Stimulated activated CD8-positive, alpha-beta memory T cell treated with anti-CD3 and anti-CD28 coated beads, Interleukin-2, amount 100 ng/mL, for 48 hours (primary cell): ENCODE data around the gene DSTN.

Source experiments
- DNase-seq, 2 donors: peaks; one replicate each; pipeline ENCODE4 v3.0.0-alpha.2; 2020; ENCODE audit warnings: low read depth in 2 of 2

Gene DSTN

DNA sequence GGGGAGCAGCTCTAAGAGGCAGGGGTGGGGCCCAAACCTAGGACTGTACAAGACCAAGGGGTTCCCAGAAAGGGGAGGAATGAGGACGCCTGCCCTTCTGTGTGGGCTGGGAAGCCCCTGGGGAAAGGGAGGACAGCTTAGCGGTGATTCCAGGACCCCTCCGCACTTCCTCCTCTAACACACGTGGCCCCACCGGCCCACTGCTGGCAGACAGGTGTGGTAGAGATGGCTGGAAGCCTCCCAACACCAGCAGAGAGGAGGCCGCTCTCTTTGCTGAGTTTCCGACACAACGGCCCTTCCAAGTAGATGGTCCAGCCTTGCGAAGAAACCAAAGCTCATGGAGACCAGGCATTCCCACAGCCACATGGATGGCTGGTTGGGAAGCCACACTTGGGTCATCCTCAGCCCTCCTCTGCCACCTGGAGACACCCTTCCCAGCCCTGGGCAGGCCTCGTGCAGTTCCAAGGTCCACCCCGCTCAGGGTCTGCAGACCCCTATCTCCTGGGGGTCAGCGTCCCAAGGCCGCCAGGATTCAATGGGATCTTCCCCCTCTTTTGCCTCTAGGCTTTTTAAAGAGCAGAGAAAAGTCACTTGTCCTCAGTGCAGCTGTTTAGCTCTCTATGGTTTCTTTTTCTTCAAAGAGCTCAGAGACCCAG lies 68.2 kb downstream of the DSTN start:
- DNase-seq = no peak

DNA sequence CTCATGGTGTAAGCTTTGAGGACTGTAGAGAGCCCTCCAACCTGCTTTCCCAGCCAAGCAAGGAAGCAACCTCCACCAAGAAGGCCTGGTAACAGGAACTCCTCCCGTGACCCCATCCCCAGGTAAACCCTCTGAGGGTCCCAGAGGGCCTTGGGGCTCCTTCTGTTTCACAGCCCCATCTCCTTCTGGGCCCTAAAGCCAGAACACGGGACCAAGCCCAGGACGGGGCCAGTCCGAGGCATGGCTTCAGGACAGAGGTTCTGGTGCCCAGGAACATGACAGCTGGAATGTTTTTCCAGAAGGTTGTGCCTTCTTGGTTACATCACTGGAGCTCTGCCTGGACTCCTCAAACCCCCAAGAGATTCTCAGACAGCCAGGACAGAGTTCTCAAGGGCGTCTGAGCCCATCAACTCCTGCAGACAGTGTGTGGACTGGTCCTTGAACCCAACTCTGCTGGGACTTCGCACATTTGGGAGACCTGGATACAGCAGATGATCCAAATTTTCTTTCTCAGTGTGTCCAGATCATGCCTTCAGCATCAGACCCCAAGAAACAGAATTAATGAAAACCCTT lies 69.0 kb downstream of the DSTN start:
- no peak for DNase-seq

DNA sequence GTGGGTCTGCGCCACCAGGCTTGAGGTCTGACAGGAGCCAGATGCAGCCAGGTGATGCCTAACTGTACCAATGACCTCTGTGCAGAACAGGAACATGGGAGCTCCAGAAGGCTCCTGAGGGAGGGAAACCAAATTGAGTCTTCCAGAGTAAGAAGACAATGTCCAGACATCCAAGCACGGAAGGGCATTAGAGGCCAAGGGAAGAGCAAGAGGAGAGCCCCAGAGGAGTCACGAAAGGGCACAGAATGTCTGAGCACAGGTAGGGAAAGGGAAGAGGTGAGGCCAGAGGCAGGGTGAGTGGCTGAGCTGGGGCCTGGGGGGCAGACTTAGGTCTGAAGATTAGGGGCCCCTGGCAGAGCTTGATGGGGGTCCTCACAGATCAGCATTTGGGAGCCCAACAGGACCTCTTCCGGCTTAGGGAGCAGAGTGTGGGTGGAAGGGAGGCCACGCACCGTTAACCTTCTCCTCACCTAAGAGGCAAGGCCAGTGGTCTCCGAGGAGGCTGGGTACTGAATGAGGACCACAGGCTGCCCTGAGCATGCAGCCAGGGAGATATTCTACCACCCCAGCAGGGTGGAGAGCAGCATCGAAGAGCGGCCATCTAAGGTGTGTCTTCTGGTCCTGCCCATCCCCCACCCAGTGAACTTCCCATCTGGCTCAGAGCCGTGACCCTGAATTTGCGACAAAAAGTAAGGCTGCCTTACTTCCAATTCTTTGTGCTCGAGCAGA lies 70.4 kb downstream of the DSTN start:
- no peak for DNase-seq

DNA sequence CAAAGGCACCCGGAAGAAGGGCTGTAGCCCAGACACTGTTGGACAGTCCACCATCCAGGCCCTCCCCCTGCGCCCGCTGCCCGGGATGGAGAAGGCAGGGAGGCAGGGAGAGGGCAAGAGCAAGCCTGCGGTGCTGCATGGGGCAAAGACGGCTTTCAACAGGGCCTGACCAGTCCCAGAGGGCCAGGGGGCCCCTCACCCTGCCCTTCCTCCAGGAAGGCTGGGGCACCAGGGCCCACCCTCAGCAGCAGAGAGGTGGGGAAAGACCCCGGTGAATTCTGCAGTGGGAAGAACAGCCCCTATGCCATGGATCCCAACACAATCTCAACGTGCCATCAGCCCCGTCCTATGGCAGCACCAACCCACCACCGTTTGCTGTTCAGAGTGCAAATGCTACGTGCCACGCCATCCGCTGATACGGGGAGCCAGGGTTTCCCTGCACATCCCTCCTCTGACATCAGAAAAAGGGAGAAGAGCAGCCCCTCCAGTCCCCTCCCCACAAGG lies 71.1 kb downstream of the DSTN start:
- no peak for DNase-seq

DNA sequence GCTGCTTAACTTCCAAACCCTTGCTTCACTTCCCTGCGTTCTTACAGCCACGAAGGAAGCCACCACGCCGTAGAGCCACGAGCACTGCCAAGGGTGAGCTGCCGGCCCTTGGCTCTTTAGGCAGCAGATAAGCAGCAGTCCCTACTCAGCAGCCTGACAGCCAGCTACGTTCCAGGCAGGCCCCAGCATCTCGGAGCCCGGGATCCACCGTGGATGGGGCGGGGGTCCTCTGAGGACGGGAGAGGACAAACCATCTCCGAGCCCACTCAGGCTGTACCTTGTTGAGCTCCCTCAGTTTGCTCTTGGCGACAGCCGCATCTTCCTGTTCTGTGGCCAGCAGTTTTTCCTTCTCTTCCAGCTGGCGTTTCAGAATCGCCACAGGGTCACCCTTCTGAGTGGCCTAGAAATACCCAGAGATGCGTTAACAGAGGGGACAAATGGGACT lies 71.7 kb downstream of the DSTN start:
- no peak for DNase-seq

DNA sequence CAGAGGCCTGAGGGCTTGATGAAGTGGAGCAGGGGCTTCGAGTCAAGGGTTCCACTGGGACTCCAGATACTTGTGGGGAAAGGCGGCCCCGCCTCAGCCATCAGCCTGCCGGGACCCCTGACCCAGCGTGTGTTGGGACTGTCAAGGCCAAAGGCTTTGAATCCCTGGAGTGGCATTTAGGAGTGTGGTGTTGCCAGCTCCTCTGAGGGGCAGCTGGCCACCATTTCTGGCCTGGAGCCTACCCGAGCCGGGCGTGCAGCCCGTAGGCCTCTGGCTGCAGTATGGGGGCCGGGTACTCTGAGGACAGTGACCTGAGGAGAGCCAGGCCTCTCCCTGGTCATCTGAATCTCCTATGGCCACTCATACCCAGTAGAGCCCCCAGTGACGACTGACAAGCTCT lies 72.1 kb downstream of the DSTN start:
- DNase-seq = no peak

DNA sequence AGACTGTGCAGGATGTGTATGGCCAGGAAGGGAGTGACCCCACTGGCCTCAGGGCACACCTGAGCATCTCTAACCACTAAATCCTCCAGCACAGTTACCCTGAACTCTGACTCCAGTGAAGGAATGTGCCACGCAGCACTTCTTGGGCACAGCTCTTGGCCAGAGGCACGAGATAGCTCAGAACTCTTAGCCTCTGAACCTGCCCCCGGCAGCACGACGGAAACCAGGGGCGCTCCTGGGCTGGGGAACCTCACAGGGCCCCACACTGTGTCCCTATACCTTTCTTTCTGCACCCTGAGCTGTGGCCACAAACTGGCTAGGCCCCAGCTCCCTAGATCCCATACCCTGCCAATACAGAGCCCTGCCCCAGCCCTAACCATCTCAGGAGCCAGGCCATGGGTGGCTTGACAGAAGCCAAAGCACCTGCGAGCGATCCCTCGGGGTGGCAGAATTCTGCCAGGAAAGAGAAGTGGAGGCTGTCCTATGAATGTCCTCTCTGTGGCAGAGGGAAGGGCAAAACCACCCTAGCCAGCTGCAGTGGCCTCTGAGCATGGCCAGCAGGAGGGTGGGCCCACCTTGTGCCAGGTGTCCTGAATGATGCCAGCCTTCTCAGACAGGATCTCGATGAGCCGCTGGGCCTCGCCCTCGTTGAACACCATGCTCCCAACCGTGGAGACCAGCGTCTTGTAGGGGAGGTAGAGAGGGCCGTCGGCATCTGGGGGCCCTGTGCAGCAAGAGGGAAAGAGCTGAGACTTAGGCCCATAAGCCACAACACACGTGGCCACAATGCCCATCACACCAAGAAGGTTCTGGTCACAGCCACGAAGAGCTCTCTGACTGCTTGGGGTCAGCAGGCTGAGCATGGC lies 72.8 kb downstream of the DSTN start:
- no peak for DNase-seq

DNA sequence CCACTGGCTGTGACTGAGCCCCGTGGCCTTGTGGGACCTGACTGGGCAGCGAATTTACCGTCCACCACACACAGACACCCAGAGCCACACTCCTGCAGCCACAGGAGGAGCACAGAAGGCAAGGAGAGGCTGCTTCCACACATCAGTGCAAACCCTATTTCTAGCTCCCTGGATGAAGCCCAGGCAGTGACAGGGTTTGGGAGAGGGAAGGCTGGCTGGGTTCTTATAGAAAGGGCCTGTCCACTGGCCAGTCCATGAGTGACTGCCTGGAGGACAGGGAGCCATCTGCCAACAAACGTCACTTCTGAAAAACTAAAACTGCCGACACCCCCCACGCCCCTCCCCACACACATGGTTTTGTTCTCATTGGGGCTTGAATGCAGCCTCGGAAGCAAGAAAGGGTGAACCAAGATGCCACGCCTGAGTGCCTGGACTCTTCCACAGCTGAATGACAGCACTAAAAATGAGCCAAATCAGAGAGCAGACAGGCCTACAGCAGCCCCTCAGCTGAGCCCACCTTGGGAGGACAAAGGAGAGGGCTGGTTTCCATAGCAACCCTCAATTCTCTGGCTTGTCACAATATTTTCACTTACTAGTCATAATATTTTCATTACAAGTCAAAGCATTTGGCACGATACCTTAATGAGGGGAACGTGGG lies 73.8 kb downstream of the DSTN start:
- no peak for DNase-seq

DNA sequence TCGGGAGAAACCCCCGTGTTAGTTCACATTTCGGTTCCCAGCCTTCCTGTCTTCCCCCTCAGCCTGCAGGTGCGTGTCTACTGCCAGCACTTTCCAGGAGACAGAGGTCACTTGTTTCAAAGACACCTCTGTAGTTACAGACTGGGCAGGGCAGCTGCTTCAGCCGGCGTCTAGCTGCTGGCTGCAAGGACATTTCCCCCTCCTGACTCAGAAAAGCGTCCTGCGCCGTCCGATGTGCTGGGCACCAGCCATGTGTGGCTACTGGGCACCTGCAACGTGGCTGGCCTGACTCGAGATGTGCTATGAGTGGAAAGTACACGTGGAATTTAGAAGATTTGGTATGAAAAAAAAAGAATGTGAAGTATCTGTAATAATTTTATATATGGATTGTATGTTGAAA lies 74.6 kb downstream of the DSTN start:
- no peak for DNase-seq

DNA sequence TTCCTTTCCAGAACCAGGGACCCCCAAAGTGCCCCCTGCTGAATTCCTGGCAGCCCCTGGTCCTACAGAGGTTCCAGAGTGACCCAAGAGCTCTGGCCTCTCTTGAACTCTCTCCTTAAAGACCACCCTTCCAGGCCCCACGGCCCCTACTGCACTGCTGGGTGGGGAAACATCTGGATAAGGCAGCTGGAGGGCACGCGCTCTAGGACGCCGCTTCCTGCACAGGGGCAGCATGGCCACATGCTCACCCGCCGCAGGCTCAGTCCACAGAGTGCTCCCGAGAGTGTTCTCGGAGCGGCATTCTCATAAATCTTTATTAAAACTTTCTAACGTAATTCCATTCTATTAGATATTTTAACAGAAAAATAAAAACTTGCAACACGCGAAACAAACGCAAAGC lies 75.1 kb downstream of the DSTN start:
- no peak for DNase-seq

DNA sequence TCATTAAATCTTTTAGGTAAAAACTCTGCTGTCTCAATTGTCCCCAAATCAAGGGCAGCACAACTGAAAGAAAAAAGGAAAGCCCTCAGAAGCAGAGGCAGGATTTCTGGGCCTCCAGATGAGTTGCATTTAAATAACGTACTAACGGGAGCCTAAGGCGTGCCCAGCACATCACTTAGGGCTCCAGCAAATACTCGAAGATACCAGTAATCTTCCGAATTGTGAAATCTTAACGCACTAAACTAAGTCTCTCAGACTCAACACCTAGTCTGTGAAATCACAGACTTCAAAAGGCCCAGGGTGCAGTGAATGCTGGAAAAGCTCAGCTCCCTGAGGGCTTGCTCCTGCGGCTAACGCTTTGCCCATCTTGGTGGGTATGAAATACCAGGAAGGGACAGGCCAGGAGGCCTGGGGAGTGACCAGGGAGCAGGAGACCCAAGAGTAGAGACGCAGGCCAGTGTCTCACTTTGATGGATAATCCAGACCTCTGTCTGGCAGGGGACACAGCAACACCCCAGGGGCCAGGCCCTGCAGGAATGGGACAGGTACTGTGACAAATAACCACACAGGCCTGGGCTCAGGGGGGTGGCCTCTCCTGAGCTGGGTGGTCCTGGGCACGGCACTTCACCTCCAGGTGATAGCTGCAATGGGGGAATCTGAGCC lies 75.8 kb downstream of the DSTN start:
- no peak for DNase-seq

DNA sequence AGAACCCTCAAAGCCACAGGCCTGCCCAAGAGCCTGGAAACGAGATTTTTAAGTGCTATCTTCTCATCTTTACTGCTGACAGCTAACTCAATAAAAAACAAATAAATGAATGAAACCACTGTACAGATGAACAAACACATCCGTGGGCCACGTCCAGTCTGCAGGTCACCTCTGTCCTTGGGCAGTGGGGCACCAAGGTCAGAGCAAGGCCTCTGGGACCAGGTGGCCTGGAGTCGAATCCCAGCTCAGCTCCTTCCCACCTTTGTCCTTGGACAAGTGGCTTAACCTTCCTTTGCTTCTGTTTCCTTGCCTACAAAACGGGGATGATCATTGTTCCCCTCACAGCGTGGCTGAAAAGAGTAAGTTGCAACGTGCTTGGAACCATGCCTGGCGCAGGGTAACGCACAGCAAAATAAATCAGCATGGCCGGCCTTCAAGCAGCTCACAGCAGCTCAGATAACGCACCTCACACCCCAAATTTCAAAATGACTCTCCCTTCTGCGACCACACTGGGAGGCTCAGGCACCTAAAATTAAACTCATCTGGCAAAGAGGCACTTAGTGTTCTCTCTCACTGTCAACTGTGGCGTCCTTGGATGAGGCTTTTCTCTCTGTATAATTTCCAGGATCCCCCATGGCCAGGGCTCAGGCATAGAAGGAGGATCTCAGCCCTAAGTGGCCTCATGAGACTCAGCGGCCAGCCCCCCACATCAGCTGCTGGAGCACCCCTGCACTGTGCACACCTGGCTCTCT lies 76.5 kb downstream of the DSTN start:
- no peak for DNase-seq

DNA sequence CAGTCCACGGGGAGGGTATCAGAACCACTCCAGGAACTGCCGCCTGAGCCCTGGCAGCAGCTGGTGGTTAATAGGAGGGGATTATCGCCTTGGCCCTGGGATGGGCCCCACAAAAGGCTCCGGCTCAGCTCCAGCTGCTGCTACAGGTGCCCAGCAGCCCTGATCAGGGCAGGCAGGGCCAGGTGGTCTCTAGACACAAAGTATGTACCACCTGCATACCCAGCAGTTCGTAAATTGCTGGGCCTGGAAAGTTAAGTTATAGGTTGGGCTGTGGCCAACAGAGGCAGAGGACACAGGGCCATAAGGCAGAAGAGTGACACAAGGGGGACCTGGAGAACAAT lies 77.1 kb downstream of the DSTN start:
- no peak for DNase-seq

DNA sequence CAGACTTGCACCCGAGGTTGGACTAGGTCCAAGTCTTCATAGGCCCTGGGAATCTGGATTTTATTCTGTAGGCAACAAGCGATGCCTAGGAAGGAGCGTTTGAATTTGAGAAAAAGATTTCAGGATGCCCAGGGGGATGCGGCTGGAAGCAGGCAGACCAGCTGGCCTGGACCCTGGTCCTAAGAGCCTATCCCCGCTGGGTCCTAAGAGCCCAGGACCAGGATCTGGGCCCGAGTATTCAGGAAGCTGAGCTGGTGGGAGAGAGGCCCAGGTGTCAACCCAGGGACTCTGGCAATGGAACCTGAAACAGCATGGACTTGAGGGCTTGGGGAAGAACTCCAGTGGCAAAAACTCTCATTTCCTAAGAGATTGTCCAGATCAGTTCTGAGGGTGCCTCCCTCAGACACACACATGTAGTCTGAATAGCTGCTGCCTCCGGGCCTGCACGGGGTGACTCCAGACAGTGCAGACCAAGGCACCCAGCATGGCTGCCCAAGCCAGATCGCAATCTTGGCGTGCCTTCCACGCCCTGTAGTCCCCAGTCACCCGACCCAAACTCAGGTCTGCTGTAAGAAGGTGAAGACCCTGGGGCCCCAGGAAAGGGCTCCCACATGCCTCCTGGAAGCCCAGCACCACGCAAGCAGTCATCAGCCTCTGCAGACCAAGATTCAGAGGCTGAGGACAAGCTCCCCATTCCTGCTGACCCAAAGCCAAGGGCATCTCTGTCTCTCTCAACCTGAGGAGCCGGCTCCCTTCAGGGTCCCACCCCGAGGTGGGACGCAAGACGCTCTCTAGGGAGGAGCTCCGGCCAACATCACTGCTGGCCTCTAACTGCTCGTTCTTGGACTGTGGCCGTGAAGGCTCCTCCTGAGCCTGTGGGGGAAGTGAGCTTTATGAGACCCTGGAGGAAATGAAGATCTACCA lies 77.8 kb downstream of the DSTN start:
- no peak for DNase-seq

DNA sequence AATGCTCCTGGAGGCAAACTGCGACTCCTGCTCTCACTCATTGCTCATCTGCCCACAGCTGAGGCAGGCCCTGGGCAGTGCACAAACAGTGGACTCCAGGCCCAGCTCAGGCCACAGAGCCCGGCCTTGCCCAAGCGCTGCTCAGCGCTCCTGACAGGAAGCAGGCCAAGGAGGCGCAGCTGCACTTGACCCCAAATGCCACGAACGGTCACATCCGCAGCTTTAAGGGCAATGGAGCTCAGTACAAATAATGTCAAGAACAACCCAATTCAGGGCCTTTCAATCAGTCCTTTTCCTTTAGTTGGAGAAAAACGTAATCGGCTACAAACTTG lies 78.4 kb downstream of the DSTN start:
- DNase-seq = no peak

DNA sequence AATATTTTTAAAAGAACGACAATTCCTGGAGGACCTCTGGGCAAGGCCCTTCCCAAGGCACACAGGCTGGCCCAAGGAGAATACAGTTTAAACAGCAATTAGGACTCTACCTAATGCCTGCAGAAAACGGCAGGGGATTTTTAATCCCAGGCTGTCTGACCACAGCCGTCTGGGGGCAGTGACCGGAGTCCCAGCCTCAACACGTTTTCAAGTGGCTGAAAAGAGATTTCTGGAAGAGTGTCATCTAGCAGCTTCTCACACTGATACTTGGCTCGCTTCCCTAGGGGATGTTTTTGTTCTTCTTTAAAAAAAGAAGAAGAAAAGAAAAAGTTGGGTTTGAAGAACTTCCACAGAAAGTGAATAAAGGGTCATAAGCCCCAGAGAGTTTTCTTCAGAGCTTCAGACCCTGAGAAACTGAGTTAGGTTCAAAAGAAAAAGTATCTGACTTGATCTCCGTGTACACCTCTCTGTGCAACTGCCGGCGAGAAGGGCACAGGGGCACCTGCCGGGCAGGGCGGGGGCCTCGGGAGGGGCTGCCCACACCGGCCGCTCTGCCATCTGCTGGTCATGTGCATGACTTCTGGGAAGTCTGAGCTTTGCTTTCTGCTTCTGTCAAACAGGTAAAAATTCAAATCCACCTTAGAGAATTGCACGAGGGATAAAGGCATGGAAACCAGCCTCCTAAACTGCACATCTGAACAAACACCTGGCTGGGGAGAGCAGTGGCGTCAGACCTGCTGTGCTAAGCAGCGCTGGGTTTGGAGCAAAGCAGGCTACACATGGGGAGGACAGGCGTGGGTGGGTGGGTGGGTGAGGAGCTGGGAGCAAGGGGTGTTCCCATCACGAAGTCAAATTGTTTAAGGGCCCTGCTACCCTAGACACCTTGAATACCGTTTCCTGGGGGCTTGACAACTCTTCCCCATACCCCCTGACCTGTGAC lies 79.2 kb downstream of the DSTN start:
- DNase-seq = no peak

DNA sequence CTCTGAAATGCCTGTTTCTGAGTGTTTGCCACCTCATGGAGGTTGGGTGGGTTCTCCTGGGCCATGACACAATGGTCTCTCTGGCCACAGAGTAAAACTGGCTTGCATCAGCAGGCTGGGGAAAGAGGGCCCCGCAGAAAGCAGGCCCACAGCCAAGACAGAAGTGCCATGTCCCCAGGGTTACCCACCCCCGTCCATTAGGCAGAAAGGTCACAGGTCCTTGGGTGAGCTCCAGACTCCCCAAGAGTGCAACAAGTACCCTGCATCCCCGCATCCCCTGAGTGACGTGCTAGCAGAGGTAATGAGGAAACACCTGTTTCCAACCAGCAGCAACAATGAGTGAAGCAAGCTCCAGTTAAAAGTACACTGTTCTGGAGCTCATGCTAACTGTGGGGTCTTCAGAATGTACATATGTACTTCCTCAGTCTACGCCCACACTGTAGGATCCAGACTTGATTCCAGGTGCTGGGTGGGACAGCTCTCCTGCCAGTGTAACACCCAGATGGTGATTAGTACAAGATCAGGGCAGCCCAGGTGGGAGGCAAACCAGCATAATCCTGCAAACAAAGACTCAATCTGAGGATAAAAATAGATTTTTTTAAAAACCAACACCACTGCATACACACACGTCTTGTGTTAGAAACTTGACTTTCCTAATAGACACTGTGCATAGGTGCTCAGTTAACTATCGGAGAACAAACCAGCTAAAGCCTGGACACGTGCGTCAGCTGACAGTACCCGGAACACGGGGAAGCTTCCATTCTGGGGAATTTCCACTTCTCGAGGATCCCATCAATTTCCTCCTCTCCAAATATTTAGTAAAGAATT lies 80.6 kb downstream of the DSTN start:
- no peak for DNase-seq
